ENCODE data around the gene TPP2.

DNA sequence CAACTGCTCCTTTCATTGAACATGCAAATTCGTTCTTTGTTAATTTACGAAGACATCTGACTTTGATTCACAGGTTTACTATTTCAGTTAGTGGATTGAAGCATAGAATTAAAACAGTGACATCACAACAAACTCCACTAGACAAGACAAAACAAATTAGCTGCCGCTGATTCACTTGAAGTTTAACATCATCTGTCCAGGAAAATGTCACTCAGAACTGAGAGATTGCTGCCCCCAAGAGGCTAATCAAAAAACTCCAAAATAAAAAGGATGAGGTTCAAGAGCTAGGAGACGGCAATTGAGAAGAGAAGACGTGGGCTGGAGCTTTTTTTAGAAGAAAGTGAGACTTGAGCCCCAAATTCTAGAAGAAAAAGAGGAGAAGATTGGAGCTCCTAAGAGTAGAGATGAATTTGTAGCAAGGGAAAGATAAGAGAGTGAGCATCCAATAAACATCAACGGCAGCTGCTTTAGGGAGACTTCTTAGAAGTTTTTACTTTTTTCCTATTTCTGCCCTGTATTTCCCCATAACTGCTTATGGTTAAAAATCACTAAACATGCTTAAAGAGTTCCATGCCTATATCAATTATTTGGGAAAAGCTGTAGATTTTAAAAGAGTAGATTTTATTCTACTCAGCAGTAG lies 40.8 kb upstream of the TPP2 start:
- peak; percentile 78 for TF ChIP-seq CTCF (IDR thresholded peaks at IDR 0.05; ENCODE audit: low read length)
- no peak for TF ChIP-seq EZH2 (IDR thresholded peaks at IDR 0.05; ENCODE audit: borderline replicate concordance, low read length)
